ENCODE data around the gene SASH1. TPM values are rescaled to one million over a fixed set of nuclear protein-coding genes. Genes with fewer than 3 reads are reported as not detected.

The SASH1 gene
- total RNA-seq, 2 donors from 2014 or later: 4.6 to 12.4 TPM

DNA sequence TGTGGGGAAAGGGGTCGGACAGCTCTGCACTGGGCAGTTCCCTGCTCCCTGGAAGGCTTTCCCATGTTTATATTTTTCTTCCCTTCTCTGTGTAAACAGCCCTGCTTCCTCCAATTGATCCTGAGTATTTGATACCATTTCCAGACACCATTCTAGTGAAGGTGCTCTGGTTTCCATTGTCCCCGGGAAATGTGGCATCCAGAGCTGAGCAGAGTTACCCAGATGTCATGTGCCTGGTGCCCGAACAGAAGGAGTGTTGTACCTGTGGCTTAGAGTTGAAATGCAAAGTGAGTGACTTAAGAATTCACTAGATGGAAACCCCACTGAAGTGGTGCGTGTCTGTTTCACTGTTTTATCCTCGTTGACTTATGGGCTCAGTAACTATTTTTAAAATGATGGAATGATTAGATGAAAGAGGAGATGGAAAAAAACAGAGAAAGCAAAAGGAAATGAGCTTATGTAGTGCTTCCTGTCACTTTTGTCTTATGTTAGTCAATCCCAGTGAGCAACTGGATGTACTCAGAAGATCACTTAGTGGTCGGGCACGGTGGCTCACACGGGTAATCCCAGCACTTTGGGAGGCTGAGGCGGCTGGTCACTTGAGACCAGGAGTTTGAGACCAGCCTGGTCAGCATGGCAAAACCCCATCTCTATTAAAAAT, 83.8 kb downstream of the SASH1 start:
- no peak for DNase-seq
- no peak overlapping the region for H3K4me3 Mint-ChIP-seq
- no peaks in the 10 kb centered on the region for H3K36me3 Mint-ChIP-seq (ENCODE audit: low read depth)
- H3K27me3 ChIP-seq (ENCODE audit: control insufficient read depth, insufficient read depth, low read length, poor library complexity, severe bottlenecking): no peaks in the 10 kb centered on the region
- no peaks in the 10 kb centered on the region for H3K9me3 ChIP-seq (ENCODE audit: control insufficient read depth, low read length)
- no peak overlapping the region for H3K4me3 ChIP-seq (ENCODE audit: low read length)
- no peaks in the 10 kb centered on the region for H3K4me1 ChIP-seq (ENCODE audit: control insufficient read depth, insufficient read depth, low read length)
- 88 to 91% methylated on average over 6 to 9 of the region's 9 CpGs for WGBS, 2 experiments (ENCODE audit: insufficient coverage in 1 of 2, insufficient read length in 1 of 2)
- H3K27ac ChIP-seq (ENCODE audit: low read depth, low read length): no peak overlapping the region
- H3K36me3 ChIP-seq (ENCODE audit: control insufficient read depth, insufficient read depth, low read length): no peaks in the 10 kb centered on the region
- no peak overlapping the region for H3K27ac Mint-ChIP-seq
- TF ChIP-seq, protein P1, sequence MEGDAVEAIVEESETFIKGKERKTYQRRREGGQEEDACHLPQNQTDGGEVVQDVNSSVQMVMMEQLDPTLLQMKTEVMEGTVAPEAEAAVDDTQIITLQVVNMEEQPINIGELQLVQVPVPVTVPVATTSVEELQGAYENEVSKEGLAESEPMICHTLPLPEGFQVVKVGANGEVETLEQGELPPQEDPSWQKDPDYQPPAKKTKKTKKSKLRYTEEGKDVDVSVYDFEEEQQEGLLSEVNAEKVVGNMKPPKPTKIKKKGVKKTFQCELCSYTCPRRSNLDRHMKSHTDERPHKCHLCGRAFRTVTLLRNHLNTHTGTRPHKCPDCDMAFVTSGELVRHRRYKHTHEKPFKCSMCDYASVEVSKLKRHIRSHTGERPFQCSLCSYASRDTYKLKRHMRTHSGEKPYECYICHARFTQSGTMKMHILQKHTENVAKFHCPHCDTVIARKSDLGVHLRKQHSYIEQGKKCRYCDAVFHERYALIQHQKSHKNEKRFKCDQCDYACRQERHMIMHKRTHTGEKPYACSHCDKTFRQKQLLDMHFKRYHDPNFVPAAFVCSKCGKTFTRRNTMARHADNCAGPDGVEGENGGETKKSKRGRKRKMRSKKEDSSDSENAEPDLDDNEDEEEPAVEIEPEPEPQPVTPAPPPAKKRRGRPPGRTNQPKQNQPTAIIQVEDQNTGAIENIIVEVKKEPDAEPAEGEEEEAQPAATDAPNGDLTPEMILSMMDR (conservative IDR thresholded peaks at IDR 0.05): no peak
- H3K27me3 Mint-ChIP-seq (ENCODE audit: insufficient read depth): no peaks in the 10 kb centered on the region
- no peaks in the 10 kb centered on the region for H3K4me1 Mint-ChIP-seq
- no peaks in the 10 kb centered on the region for H3K9me3 Mint-ChIP-seq
- no peak overlapping the region for H3K9ac ChIP-seq (ENCODE audit: extremely low read depth, low read length, poor library complexity, severe bottlenecking)

DNA sequence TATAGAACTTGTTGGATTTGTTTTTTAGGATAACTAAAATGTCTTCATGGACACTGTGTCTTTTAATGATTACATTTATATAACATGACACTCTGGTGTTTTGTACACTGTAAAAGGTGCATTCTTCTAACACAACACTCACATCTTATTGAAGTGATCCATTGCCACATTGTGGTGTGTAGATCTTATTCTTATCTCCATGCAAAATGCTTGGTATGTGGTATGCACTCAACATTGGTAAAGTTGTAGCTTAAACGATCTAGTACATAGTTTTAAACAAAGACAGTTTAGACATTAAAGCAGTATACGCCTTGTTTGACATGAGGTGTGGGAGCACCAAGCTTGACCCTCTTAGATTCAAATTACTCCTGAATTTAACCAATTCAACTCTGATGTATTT, 84.7 kb downstream of the SASH1 start:
- no peaks in the 10 kb centered on the region for H3K9me3 ChIP-seq (ENCODE audit: control insufficient read depth, low read length)
- no peaks in the 10 kb centered on the region for H3K4me1 ChIP-seq (ENCODE audit: control insufficient read depth, insufficient read depth, low read length)
- no peaks in the 10 kb centered on the region for H3K36me3 Mint-ChIP-seq (ENCODE audit: low read depth)
- TF ChIP-seq, protein P1 (conservative IDR thresholded peaks at IDR 0.05): no peak
- 85 to 100% methylated on average over 2 of the region's 2 CpGs for WGBS, 2 experiments (ENCODE audit: insufficient coverage in 1 of 2, insufficient read length in 1 of 2)
- no peak overlapping the region for H3K9ac ChIP-seq (ENCODE audit: extremely low read depth, low read length, poor library complexity, severe bottlenecking)
- H3K36me3 ChIP-seq (ENCODE audit: control insufficient read depth, insufficient read depth, low read length): no peaks in the 10 kb centered on the region
- H3K4me1 Mint-ChIP-seq: no peaks in the 10 kb centered on the region
- no peaks in the 10 kb centered on the region for H3K27me3 ChIP-seq (ENCODE audit: control insufficient read depth, insufficient read depth, low read length, poor library complexity, severe bottlenecking)
- H3K4me3 Mint-ChIP-seq: no peak overlapping the region
- no peak overlapping the region for H3K4me3 ChIP-seq (ENCODE audit: low read length)
- no peaks in the 10 kb centered on the region for H3K27me3 Mint-ChIP-seq (ENCODE audit: insufficient read depth)
- H3K27ac Mint-ChIP-seq: no peak overlapping the region
- DNase-seq: no peak
- H3K9me3 Mint-ChIP-seq: no peaks in the 10 kb centered on the region
- H3K27ac ChIP-seq (ENCODE audit: low read depth, low read length): no peak overlapping the region

DNA sequence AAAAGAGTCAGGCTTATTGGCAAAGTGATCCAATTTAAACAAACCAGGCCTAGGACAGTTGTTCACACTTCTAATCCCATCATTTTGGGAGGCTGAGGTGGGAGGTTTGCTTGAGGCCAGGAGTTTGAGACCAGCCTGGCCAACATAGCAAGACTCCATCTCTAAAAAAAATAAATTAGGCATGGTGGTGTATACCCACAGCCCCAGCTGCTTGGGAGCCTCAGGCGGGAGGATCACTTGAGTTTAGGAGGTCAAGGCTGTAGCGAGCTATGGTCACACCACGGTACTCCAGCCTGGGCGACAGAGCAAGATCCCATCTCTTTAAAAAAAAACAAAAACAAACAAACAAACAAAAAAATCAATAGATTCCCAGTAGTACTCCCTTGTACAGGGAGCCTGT, 86.8 kb downstream of the SASH1 start:
- TF ChIP-seq, protein P1 (conservative IDR thresholded peaks at IDR 0.05): no peak
- H3K27me3 ChIP-seq (ENCODE audit: control insufficient read depth, insufficient read depth, low read length, poor library complexity, severe bottlenecking): no peaks in the 10 kb centered on the region
- no peak overlapping the region for H3K4me3 Mint-ChIP-seq
- H3K4me3 ChIP-seq (ENCODE audit: low read length): no peak overlapping the region
- DNase-seq: no peak
- H3K36me3 ChIP-seq (ENCODE audit: control insufficient read depth, insufficient read depth, low read length): no peaks in the 10 kb centered on the region
- H3K9ac ChIP-seq (ENCODE audit: extremely low read depth, low read length, poor library complexity, severe bottlenecking): no peak overlapping the region
- H3K27ac Mint-ChIP-seq: no peak overlapping the region
- no peaks in the 10 kb centered on the region for H3K9me3 ChIP-seq (ENCODE audit: control insufficient read depth, low read length)
- H3K4me1 ChIP-seq (ENCODE audit: control insufficient read depth, insufficient read depth, low read length): no peaks in the 10 kb centered on the region
- H3K36me3 Mint-ChIP-seq (ENCODE audit: low read depth): no peaks in the 10 kb centered on the region
- WGBS, 2 experiments (ENCODE audit: insufficient coverage in 1 of 2, insufficient read length in 1 of 2): 94% methylated on average over 4 of the region's 4 CpGs; no CpG with 5 or more reads in 1 of the 2 experiments
- no peaks in the 10 kb centered on the region for H3K27me3 Mint-ChIP-seq (ENCODE audit: insufficient read depth)
- no peaks in the 10 kb centered on the region for H3K4me1 Mint-ChIP-seq
- H3K9me3 Mint-ChIP-seq: no peaks in the 10 kb centered on the region
- no peak overlapping the region for H3K27ac ChIP-seq (ENCODE audit: low read depth, low read length)
